GOT3 (cell line): ENCODE measurements around the gene MRPL40.

Experiments used
- DNase-seq: peaks from one replicate; lab custom pipeline; 2025; ENCODE audit warnings: mixed read lengths; lab: John Stamatoyannopoulos, UW

The MRPL40 gene

GRCh38 chr22:19432133-19432851, at the start of gene MRPL40:
Gene MRPL40, plus strand, starts transcription at chr22:19432545. Its CDS starts 10 bp downstream, at chr22:19432555.
- DNase-seq: peak; percentile 68

DNA sequence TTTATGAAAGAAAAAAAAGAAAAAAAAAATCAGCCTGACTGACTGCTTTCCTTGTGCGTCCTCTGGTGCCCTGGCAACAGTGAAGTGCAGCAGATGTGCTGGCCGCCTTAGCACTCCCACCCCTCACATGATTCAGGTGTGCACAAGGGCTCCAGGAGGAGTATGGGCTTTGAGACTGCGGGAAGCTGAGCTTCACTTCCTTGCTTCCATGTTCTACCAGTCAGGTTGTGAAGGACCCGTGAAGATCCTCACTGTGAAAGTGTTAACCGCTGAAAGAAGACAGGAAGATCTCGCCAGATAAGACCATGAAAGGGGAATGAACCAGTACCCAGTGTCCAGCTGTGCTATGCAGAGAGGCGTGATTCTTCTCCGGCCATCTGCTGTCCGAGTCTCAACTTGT, 49.1 kb upstream of the MRPL40 start:
- DNase-seq: no peak

- DNase-seq: no peak
Observed at GRCh38 chr22:19385221-19385906, 47.0 kb upstream of the MRPL40 start.

GRCh38 chr22:19386248-19386647, 46.1 kb upstream of the MRPL40 start:
- no peak for DNase-seq

GRCh38 chr22:19387038-19387437, 45.3 kb upstream of the MRPL40 start:
- DNase-seq: no peak

GRCh38 chr22:19387575-19387974, 44.8 kb upstream of the MRPL40 start:
- DNase-seq: no peak

DNA sequence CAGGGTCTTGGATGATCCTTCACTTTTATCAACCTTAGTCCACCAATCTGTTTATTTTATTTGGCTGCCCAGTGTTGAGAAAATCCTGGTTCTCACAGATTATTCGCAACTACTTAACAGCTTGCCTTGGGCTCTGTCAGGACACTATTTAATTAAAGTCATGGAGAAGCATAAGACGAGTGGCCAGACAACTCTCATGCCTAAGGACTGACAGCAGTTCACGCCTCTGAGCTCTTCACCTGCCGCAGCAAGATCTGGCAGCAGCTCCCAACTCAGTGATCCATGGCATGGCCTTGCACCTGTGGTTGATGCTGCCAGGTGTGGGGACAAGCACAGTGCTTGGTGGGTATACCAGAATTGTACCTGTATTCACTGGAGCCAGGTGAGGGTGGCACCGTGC, 38.6 kb upstream of the MRPL40 start:
- DNase-seq: no peak

GRCh38 chr22:19394274-19395050, 37.9 kb upstream of the MRPL40 start:
- no peak for DNase-seq

GRCh38 chr22:19395276-19395675, 37.1 kb upstream of the MRPL40 start:
- DNase-seq: no peak

DNA sequence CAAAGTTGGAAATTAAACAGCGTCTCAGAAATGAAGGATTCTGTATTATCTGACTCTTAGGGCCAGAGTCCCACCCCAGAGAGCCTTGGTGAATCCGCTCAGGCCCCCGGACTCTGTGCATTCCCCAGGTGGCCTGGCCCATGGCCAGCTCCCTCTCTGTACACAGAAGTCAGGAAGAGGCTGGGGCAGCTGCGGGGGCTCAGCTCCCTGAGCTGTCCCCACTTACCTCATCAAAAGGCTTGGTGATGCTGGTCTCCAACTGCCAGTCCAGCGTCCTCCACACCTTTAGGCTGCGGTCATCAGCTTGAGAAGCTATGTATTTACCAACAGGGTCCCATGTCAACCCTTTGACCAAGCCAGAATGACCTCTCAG, 35.8 kb upstream of the MRPL40 start:
- DNase-seq: no peak

GRCh38 chr22:19396934-19397733, 35.2 kb upstream of the MRPL40 start:
- DNase-seq: no peak

DNA sequence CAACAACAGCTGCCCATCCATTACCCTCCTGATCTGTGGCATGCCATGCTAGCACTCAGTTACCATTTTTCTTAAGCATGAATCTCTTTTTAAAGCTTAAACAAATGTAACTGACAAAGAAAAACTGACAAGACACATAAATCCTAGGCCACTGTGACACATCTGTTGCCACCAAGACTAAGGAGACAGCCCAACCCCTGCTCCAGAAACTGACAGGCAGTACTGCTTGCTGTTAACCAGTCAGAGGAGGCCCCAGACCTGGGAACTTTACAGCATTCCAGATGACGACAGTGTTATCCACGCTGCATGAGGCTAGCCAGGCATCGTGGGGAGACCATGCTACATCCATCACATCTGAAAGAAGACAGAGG, 34.6 kb upstream of the MRPL40 start:
- DNase-seq: no peak

- DNase-seq: no peak
Observed at GRCh38 chr22:19398206-19398605, 34.1 kb upstream of the MRPL40 start.

GRCh38 chr22:19398652-19399051, 33.7 kb upstream of the MRPL40 start:
- DNase-seq: no peak

GRCh38 chr22:19400881-19401280, 31.5 kb upstream of the MRPL40 start:
- no peak for DNase-seq

- no peak for DNase-seq
Observed at GRCh38 chr22:19401483-19401882, 30.9 kb upstream of the MRPL40 start.

GRCh38 chr22:19402642-19403191, 29.6 kb upstream of the MRPL40 start:
- DNase-seq: no peak

DNA sequence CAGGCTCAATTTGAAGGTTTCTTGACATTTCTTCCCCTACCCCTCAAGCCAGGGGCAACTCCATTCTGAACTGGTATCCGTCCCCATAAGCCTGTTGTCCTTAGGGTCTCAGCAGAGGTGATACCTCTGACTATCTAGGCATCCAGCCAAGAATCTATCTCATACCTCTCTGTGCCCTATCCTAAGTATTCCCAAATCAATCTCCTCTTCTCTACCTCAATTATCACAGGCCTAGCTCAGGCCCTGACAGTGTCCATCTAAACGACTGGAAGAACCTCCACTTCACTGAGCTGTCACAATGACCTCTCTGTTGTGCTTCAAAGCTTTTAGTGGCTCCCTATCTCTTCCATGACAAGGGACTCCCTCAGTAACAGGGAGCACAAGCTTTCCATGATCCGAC, 27.7 kb upstream of the MRPL40 start:
- DNase-seq: no peak

DNA sequence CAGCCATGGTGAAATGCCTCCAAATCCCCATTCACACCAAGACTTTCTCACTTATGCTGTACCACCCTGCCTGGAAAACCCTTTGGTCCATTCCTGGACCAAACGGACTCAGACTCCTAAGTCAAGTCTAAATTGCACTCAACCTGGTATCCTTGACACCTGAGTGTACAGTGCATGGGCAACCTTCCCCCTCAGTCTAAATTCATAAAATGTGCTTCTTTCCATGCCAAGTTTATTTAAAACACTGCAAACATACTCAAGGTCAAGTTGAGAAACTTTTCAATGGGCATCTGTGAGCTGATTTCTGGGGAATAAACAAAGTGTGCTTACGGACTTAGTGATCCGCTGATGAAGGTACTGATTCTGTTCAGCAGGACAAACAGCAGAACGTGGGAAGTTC, 27.2 kb upstream of the MRPL40 start:
- DNase-seq: no peak

GRCh38 chr22:19405652-19406051, 26.7 kb upstream of the MRPL40 start:
- DNase-seq: no peak

- DNase-seq: no peak
Observed at GRCh38 chr22:19406281-19406811, 26.0 kb upstream of the MRPL40 start.

- no peak for DNase-seq
Observed at GRCh38 chr22:19406846-19407245, 25.5 kb upstream of the MRPL40 start.
